SK-N-SH treated with all-trans-retinoic acid at 6 μM for 48 hours (cell line): ENCODE measurements around the gene RAD51B.

Source experiments
- ESRRG ChIP-seq: fragments of 250-450 bp; sonication (Bioruptor Pico); IDR thresholded peaks from 2 replicates; pipeline ENCODE4 v1.6.1; 2021; ENCODE audit warnings: mild to moderate bottlenecking
- PPARA ChIP-seq: fragments of 250-450 bp; sonication (Bioruptor Pico); IDR thresholded peaks from 2 replicates; pipeline ENCODE4 v1.5.0; 2020; ENCODE audit warnings: mild to moderate bottlenecking, borderline replicate concordance
- ZC3H10 ChIP-seq: fragments of 250-450 bp; sonication (Bioruptor Pico); IDR thresholded peaks from 2 replicates; pipeline ENCODE4 v1.5.1; 2021; ENCODE audit warnings: mild to moderate bottlenecking, moderate library complexity
- ZNF565 ChIP-seq: fragments of 450-650 bp; formaldehyde crosslinking; conservative IDR thresholded peaks from 2 replicates; pipeline ENCODE4 v1.5.0; 2020; ENCODE audit warnings: low read depth, mild to moderate bottlenecking, moderate library complexity
- TF ChIP-seq, protein P1 (sequence below): fragments of 250-450 bp; sonication (Bioruptor Pico); IDR thresholded peaks from 2 replicates; pipeline ENCODE4 v1.8.0; 2020; ENCODE audit warnings: mild to moderate bottlenecking, moderate library complexity, borderline replicate concordance
- TF ChIP-seq, protein P2 (sequence below): fragments of 250-450 bp; sonication (Bioruptor Pico); IDR thresholded peaks from 2 replicates; pipeline ENCODE4 v1.5.0; 2020; ENCODE audit warnings: mild to moderate bottlenecking, moderate library complexity
- TF ChIP-seq, protein P3 (sequence below): fragments of 250-450 bp; sonication (Bioruptor Pico); IDR thresholded peaks from 2 replicates; pipeline ENCODE4 v1.5.1; 2020; ENCODE audit warnings: low read depth, mild to moderate bottlenecking, moderate library complexity

DNA sequence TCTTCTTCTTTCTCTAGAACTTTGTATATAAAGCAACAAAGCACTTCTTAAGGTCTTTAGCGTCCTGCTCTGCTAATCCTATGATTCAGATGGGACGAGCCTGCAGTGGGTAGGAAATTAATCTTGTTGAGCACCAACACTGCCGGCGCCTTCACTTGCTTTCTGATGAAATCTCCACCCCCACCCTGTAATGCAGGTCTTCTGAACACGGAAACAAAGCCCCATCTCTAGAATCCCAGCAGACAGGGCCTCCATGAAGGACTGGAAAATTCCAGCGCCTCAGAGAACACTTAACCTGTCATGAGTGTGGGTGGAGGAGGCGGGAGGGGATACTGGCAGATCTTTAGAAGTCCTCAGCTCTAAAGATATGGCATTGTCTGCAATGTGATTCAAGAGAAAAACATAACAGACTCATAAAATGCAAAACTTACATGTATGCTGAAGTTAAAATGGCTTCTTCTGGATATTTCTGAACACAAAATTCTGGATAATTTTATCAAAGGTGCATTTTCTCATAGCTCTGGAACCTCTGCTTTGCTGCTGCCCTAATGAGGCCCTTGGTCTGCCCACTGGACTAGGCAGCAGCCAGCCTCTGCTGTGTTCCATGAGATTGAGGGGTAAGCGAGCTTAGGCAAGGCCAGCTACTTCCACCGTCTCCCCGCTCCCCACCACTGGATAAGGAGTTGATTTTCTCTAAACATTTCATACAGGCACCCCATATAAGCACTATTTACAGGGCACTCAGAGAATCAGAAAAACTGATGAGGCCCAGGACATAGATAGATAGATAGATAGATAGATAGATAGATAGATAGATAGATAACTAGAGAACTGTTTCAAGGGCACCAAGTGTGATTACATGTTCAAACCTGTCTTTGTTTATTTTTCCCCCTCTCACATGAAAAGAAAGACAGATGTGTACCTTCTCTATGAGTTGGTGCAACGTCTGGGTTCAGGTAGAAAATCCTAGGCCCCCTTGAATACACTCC, 930.2 kb downstream of the RAD51B start:
- TF ChIP-seq, protein P1, sequence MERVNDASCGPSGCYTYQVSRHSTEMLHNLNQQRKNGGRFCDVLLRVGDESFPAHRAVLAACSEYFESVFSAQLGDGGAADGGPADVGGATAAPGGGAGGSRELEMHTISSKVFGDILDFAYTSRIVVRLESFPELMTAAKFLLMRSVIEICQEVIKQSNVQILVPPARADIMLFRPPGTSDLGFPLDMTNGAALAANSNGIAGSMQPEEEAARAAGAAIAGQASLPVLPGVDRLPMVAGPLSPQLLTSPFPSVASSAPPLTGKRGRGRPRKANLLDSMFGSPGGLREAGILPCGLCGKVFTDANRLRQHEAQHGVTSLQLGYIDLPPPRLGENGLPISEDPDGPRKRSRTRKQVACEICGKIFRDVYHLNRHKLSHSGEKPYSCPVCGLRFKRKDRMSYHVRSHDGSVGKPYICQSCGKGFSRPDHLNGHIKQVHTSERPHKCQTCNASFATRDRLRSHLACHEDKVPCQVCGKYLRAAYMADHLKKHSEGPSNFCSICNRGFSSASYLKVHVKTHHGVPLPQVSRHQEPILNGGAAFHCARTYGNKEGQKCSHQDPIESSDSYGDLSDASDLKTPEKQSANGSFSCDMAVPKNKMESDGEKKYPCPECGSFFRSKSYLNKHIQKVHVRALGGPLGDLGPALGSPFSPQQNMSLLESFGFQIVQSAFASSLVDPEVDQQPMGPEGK (CRISPR knock-in tag), result no peak
- TF ChIP-seq ZC3H10 (CRISPR knock-in tag) (no peak), ZNF565 (CRISPR knock-in tag) (no peak), PPARA (CRISPR knock-in tag) (no peak), ESRRG (CRISPR knock-in tag) (no peak)
- TF ChIP-seq, protein P2, sequence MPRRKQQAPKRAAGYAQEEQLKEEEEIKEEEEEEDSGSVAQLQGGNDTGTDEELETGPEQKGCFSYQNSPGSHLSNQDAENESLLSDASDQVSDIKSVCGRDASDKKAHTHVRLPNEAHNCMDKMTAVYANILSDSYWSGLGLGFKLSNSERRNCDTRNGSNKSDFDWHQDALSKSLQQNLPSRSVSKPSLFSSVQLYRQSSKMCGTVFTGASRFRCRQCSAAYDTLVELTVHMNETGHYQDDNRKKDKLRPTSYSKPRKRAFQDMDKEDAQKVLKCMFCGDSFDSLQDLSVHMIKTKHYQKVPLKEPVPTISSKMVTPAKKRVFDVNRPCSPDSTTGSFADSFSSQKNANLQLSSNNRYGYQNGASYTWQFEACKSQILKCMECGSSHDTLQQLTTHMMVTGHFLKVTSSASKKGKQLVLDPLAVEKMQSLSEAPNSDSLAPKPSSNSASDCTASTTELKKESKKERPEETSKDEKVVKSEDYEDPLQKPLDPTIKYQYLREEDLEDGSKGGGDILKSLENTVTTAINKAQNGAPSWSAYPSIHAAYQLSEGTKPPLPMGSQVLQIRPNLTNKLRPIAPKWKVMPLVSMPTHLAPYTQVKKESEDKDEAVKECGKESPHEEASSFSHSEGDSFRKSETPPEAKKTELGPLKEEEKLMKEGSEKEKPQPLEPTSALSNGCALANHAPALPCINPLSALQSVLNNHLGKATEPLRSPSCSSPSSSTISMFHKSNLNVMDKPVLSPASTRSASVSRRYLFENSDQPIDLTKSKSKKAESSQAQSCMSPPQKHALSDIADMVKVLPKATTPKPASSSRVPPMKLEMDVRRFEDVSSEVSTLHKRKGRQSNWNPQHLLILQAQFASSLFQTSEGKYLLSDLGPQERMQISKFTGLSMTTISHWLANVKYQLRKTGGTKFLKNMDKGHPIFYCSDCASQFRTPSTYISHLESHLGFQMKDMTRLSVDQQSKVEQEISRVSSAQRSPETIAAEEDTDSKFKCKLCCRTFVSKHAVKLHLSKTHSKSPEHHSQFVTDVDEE, result no peak
- TF ChIP-seq, protein P3, sequence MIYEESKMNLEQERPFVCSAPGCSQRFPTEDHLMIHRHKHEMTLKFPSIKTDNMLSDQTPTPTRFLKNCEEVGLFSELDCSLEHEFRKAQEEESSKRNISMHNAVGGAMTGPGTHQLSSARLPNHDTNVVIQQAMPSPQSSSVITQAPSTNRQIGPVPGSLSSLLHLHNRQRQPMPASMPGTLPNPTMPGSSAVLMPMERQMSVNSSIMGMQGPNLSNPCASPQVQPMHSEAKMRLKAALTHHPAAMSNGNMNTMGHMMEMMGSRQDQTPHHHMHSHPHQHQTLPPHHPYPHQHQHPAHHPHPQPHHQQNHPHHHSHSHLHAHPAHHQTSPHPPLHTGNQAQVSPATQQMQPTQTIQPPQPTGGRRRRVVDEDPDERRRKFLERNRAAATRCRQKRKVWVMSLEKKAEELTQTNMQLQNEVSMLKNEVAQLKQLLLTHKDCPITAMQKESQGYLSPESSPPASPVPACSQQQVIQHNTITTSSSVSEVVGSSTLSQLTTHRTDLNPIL (CRISPR knock-in tag), result no peak
